Subcutaneous adipose tissue (tissue), 4 donors: ENCODE results near the gene VAV2. TPM values are rescaled to one million over a fixed set of nuclear protein-coding genes. Genes with fewer than 3 reads are reported as not detected.

ENCODE experiments used
- total RNA-seq, 4 donors: library from RNA; depleted of rRNA; stranded (reverse); fragments of >200 nt; gene quantifications; one replicate each; pipeline ENCODE4 v1.1.0, GENCODE V29; 2016
- TF ChIP-seq, protein P1 (sequence below): fragments of 450-650 bp; IDR thresholded peaks from one replicate; pipeline ENCODE4 v1.5.1; 2016; ENCODE audit warnings: low read depth, mild to moderate bottlenecking, control low read depth, antibody characterized with exemption, moderate library complexity

VAV2 gene
- total RNA-seq, 4 donors from 2014 or later, result 3.6 to 6.8 (median 4.8) TPM

GRCh38 chr9:133861086-133861485, 131.0 kb downstream of the VAV2 start:
- TF ChIP-seq, protein P1, sequence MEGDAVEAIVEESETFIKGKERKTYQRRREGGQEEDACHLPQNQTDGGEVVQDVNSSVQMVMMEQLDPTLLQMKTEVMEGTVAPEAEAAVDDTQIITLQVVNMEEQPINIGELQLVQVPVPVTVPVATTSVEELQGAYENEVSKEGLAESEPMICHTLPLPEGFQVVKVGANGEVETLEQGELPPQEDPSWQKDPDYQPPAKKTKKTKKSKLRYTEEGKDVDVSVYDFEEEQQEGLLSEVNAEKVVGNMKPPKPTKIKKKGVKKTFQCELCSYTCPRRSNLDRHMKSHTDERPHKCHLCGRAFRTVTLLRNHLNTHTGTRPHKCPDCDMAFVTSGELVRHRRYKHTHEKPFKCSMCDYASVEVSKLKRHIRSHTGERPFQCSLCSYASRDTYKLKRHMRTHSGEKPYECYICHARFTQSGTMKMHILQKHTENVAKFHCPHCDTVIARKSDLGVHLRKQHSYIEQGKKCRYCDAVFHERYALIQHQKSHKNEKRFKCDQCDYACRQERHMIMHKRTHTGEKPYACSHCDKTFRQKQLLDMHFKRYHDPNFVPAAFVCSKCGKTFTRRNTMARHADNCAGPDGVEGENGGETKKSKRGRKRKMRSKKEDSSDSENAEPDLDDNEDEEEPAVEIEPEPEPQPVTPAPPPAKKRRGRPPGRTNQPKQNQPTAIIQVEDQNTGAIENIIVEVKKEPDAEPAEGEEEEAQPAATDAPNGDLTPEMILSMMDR, result no peak

DNA sequence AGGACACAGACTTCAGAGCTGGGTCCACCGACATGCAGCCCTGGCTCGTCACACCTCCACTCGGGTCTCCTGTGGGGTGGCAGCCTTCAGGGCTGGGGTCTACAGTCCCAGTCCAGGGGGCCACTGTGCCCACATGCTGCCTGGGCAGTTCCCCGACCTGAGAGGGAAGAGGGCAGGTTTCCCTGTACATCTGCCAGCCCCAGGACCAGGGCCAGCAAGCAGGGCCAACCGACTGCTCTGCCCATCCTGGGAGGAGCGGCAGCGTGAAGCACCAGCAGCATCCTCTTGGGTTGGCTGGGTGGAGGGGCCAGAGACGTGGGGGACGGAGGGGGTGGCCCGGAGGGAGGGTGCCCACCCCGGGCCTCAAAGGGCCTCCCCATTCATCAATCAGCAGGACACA, 133.4 kb downstream of the VAV2 start:
- TF ChIP-seq, protein P1, result no peak

GRCh38 chr9:133857639-133858038, 134.5 kb downstream of the VAV2 start:
- TF ChIP-seq, protein P1, result no peak

DNA sequence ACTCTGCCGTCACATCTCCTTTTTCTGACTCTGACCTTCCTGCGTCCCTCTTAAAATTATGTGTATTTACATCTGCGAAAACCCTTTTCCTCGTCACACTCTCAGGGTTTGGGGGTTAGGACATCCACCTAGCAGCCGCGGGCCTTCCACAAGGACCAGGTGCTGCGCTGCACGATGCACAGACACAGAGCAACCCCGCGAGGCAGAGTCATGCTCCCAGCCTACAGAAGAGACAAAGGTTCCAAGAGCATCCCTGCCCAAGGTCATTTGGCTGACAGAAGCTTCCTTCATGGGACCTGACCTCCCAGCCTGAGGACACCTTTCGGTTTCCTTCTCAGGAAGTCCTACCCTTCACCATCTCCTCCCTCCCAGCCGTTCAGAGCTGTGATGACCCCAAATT, 135.3 kb downstream of the VAV2 start:
- TF ChIP-seq, protein P1, result no peak

GRCh38 chr9:133855802-133856521, 136.2 kb downstream of the VAV2 start:
- TF ChIP-seq, protein P1, result no peak

DNA sequence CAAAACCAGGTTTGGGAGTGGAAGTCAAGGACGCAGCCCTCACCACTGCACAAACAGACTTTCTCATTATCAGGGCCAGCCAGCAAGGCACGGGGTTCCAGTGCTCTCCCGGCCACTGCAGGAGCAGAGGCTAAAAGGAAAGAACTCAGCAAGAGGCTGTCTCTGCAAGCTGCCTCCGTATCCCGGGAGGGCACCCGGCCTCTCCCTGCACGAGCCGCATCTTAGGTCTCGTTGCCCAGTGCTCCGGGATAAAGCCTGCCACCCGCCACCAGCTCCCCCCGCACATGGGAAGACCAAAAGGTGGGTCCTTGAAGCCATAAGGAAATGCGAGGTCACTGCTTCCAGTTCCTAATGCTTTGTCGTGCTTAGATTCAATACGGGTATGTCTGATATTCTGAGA, 136.8 kb downstream of the VAV2 start:
- TF ChIP-seq, protein P1, result no peak

- TF ChIP-seq, protein P1, result no peak
Observed at GRCh38 chr9:133854765-133855164, 137.4 kb downstream of the VAV2 start.
